ENCODE data around the gene TARS2. TPM values are rescaled to one million over a fixed set of nuclear protein-coding genes. Genes with fewer than 3 reads are reported as not detected.
A peak's percentile ranks its signal among the peaks of the same experiment; 100 is the strongest.

TARS2 gene
- polyA plus RNA-seq, 1 of the 3 experiments (the other 2 are of a cell fraction): 22.2 TPM

- Histone ChIP-seq H3F3A (replicated peaks; ENCODE audit: insufficient read depth) (peaks cover 13% of the 10 kb centered on the region), H3K9ac (peak overlapping the region; percentile 46; the same call in 1 of the 2 replicates), H3K4me2 (no peak overlapping the region), H3K9me2 (no peaks in the 10 kb centered on the region), H3K27ac (ENCODE audit: low read depth in 2 of 2, low read length in 1 of 2) (peak overlapping the region in 1 of 2 experiments; percentile 65; a peak in 2 of 4 replicates), H3K36me3 (replicated peaks in 1 of 2; ENCODE audit: control insufficient read depth in 1 of 2, insufficient read depth in 2 of 2, low read length in 1 of 2) (no peaks in the 10 kb centered on the region), H3K4me1 (ENCODE audit: control insufficient read depth in 1 of 2, insufficient read depth in 2 of 2, low read depth in 1 of 2, low read length in 1 of 2) (peaks cover 4 to 5% of the 10 kb centered on the region in 2 experiments; a peak in 1 of 4 replicates), H3K9me3 (no peaks in the 10 kb centered on the region), H3K79me2 (ENCODE audit: insufficient read depth) (no peaks in the 10 kb centered on the region), H4K20me1 (ENCODE audit: insufficient read depth) (no peaks in the 10 kb centered on the region), H2AFZ (ENCODE audit: low read depth) (peak overlapping the region; percentile 68), H3K27me3 (ENCODE audit: insufficient read depth) (no peaks in the 10 kb centered on the region), H3K4me3 (ENCODE audit: low read depth in 2 of 2, low read length in 1 of 2) (no peak overlapping the region)
- WGBS (ENCODE audit: low lambda C conversion rate): 71% methylated on average over 1 of the region's 1 CpG
- ChIA-PET CTCF (interaction anchor here (1.6 to 2.8 kb wide), 3 partner anchors 10 to 33 kb away, joined by 4 to 12 read pairs (median 5); no protein-coding TSS in a partner anchor), POLR2A (no interaction called here)
- no peak for DNase-seq
- TF ChIP-seq GABPA (IDR thresholded peaks at IDR 0.05; ENCODE audit: low read depth): no peak
- TF ChIP-seq MEF2A (IDR thresholded peaks at IDR 0.05; ENCODE audit: borderline replicate concordance, low read depth): no peak
- TF ChIP-seq RCOR1 (IDR thresholded peaks at IDR 0.05; ENCODE audit: low read length): no peak
- TF ChIP-seq NRF1 (IDR thresholded peaks at IDR 0.05; ENCODE audit: low read depth, low read length): no peak
- TF ChIP-seq JUND (IDR thresholded peaks at IDR 0.05): no peak
- no peak for TF ChIP-seq FOSL2 (IDR thresholded peaks at IDR 0.05; ENCODE audit: borderline replicate concordance, low read depth)
- no peak for TF ChIP-seq GATA2 (CRISPR knock-in tag; IDR thresholded peaks at IDR 0.05)
- TF ChIP-seq TAF1 (IDR thresholded peaks at IDR 0.05; ENCODE audit: borderline replicate concordance, low read depth, low read length): no peak
- no peak for TF ChIP-seq NFIC (IDR thresholded peaks at IDR 0.05; ENCODE audit: borderline replicate concordance)
- TF ChIP-seq REST (IDR thresholded peaks at IDR 0.05; ENCODE audit: low read depth, low read length): no peak
- no peak for TF ChIP-seq SIN3A (IDR thresholded peaks at IDR 0.05; ENCODE audit: borderline replicate concordance, low read depth, low read length)
- no peak for TF ChIP-seq POLR2AphosphoS5 (IDR thresholded peaks at IDR 0.05; ENCODE audit: low read depth, low read length)
- no peak for TF ChIP-seq FOXJ3 (CRISPR knock-in tag; IDR thresholded peaks at IDR 0.05)
- TF ChIP-seq, protein P1, sequence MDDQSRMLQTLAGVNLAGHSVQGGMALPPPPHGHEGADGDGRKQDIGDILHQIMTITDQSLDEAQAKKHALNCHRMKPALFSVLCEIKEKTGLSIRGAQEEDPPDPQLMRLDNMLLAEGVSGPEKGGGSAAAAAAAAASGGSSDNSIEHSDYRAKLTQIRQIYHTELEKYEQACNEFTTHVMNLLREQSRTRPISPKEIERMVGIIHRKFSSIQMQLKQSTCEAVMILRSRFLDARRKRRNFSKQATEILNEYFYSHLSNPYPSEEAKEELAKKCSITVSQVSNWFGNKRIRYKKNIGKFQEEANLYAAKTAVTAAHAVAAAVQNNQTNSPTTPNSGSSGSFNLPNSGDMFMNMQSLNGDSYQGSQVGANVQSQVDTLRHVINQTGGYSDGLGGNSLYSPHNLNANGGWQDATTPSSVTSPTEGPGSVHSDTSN (IDR thresholded peaks at IDR 0.05): no peak
- no peak for TF ChIP-seq EP300 (IDR thresholded peaks at IDR 0.05; ENCODE audit: borderline replicate concordance in 1 of 2, low read depth in 1 of 2, low read length in 1 of 2)
- no peak for TF ChIP-seq MXI1 (IDR thresholded peaks at IDR 0.05; ENCODE audit: low read depth, low read length)
- TF ChIP-seq USF1 (IDR thresholded peaks at IDR 0.05; ENCODE audit: borderline replicate concordance, low read depth): no peak
- TF ChIP-seq, protein P2, sequence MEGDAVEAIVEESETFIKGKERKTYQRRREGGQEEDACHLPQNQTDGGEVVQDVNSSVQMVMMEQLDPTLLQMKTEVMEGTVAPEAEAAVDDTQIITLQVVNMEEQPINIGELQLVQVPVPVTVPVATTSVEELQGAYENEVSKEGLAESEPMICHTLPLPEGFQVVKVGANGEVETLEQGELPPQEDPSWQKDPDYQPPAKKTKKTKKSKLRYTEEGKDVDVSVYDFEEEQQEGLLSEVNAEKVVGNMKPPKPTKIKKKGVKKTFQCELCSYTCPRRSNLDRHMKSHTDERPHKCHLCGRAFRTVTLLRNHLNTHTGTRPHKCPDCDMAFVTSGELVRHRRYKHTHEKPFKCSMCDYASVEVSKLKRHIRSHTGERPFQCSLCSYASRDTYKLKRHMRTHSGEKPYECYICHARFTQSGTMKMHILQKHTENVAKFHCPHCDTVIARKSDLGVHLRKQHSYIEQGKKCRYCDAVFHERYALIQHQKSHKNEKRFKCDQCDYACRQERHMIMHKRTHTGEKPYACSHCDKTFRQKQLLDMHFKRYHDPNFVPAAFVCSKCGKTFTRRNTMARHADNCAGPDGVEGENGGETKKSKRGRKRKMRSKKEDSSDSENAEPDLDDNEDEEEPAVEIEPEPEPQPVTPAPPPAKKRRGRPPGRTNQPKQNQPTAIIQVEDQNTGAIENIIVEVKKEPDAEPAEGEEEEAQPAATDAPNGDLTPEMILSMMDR (IDR thresholded peaks at IDR 0.05): no peak
- no peak for TF ChIP-seq SMC3 (IDR thresholded peaks at IDR 0.05; ENCODE audit: low read depth, low read length)
- TF ChIP-seq YY1 (IDR thresholded peaks at IDR 0.05; ENCODE audit: low read depth): no peak
These were observed 41.0 kb downstream of the TARS2 start for GRCh38 chr1:150528196-150528595.
